NCI-H2029 treated with DMSO at 0.1 percent for 48 hours (cell line): ENCODE results near the gene PIBF1.
"Not testable (repeated sequence)": the region's sequence is repeated elsewhere in the genome, so short reads cannot be mapped to it uniquely, and the experiment has no call there.

Source experiments
- DNase-seq: peaks from one replicate; lab custom pipeline; 2025; lab: John Stamatoyannopoulos, UW

Gene PIBF1, protein sequence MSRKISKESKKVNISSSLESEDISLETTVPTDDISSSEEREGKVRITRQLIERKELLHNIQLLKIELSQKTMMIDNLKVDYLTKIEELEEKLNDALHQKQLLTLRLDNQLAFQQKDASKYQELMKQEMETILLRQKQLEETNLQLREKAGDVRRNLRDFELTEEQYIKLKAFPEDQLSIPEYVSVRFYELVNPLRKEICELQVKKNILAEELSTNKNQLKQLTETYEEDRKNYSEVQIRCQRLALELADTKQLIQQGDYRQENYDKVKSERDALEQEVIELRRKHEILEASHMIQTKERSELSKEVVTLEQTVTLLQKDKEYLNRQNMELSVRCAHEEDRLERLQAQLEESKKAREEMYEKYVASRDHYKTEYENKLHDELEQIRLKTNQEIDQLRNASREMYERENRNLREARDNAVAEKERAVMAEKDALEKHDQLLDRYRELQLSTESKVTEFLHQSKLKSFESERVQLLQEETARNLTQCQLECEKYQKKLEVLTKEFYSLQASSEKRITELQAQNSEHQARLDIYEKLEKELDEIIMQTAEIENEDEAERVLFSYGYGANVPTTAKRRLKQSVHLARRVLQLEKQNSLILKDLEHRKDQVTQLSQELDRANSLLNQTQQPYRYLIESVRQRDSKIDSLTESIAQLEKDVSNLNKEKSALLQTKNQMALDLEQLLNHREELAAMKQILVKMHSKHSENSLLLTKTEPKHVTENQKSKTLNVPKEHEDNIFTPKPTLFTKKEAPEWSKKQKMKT

DNA sequence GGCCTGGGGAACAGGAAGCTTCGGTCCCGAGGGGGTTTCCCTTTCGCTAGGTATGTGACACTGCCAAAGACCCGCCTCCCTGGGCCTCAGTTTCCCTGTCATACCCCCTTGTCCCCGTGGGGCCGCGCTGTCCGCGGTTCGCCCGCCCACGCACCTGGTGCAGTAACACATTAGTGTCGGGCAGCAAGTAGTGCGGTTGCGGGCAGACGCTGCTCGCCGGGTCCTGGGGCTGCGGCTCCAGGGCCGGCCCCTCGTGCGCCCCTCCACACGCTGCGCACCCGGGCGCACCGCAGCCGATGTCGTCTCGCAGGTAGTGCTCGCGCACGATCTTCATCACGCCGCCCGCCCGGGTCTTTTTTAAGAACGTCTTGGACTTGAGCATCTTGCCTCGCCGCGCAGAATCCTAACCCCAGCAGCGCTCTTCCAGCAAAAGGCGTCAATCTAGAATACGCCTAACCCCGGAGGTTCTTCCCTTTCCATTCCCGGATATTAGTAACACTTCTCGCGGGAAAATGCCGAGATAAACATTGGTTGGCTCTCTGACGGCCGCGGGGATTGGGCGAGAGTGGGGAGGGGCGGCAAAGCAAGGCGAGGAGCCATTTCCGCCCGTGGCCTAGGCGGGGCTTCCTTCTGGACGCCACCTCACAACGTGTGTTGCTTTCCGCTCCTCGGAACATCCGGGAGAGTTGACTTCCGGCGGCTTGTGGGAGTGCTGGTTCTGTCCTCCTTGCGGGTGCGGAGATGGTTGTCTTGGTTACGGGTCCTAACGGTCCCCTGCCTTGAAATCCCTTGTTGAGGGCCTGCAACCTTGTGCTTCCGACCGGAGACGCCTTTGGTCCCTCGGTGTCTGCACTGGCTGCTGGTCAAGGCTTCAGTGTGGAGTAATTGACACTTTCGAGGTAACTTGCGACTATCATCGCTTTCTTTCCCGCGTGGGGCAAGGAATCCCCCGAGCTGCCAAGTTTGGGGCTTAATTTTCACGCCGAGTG is at the start of gene PIBF1, which contains the start of gene DIS3:
TSS of gene PIBF1 (plus strand) at position 683 of the 989 bp plus-strand sequence. CDS start 1,337 bp downstream, outside the sequence.
TSS of gene DIS3 (minus strand) at position 450 of the 989 bp plus-strand sequence. CDS start at position 382, 68 bp downstream.
- DNase-seq, result peak; percentile 77

DNA sequence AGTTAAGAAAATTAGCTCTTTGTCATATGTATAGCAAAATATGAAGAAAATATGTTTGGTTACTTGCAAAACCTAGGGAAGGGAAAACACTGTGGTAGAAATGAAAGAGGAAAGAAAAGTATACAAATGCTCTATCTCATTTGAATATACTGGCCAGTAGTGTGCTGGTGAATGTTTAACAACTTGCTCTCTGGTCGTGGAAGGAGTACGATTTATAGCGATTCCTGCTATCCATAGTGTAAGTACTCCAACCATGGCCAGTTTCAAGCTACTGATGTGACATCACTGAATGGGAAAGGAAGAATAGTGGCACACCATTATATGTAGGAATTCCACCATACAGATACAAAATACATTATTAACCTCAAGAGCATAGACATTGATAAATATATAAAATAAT is 44.9 kb upstream of the PIBF1 start:
- no peak for DNase-seq

DNA sequence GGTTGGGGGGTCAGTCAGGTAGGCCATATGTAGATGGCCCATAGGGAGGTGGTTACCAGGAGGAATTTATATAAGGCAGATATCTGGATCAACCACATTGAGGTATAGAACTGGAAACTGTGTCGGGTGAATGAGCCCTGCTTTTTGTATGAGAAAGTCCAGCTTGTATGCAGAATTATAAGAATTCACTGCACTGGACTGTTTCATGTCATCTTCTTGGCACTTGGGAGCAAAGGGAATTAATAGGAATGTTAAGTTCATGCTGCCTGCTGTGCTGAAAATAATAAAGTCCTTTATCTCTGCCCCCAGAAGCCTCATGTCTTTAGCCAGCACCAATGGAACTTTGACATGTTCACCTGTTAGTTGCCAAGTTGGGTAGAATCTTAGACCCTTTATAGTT is 41.9 kb upstream of the PIBF1 start:
- no peak for DNase-seq

DNA sequence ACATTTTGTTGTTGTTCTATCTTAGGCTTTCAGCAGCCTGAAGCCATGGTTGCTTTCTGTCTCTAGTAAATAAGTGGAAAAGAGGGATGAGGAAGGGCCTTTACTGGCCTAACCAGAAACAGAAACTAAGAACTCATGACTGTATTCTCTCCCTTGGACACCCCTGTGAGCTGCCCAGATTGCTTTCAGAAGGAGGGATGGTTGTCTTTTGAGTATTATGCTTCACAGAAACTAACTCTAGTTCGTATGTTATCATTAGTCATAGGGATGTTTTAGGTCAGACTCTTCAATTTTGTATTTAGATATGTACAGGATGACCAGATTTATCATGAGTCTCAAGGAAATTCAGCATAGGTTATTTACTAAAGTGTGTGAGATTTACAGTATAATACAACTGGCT is 36.7 kb upstream of the PIBF1 start:
- no peak for DNase-seq

DNA sequence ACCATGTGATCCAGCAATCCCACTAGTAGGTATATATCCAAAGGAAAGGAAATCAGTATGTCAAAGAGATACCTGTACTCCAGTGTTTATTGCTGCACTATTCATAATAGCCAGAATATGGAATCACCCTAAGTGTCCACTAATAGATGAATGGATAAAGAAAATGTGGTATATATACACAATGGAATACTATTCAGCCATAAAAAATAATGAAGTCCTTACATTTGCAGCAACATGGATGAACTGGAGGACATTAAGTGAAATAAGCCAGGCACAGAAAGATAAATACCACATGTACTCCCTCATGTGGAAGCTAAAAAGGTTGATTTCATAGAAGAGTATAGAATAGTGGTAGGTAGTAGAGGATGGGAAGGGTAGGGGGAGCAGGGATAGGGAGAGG is 30.7 kb upstream of the PIBF1 start:
- no peak for DNase-seq

DNA sequence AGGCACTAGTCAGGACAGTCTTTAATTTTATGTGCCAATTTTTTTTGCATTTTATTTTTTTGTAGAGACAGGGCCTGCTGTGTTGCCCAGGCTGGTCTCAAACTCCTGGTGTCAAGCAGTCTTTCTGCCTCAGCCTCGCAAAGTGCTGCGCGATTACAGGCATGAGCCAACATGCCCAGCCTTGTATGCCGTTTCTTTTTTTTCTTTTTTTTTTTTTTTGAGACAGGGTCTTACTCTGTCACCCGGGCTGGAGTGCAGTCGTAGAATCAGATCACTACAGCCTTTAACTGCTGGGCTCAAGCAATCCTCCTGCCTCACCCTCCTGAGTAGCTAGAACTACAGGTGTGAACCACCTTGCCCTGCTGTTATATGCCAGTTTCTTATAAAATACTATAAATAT is 27.8 kb upstream of the PIBF1 start:
- no peak for DNase-seq

DNA sequence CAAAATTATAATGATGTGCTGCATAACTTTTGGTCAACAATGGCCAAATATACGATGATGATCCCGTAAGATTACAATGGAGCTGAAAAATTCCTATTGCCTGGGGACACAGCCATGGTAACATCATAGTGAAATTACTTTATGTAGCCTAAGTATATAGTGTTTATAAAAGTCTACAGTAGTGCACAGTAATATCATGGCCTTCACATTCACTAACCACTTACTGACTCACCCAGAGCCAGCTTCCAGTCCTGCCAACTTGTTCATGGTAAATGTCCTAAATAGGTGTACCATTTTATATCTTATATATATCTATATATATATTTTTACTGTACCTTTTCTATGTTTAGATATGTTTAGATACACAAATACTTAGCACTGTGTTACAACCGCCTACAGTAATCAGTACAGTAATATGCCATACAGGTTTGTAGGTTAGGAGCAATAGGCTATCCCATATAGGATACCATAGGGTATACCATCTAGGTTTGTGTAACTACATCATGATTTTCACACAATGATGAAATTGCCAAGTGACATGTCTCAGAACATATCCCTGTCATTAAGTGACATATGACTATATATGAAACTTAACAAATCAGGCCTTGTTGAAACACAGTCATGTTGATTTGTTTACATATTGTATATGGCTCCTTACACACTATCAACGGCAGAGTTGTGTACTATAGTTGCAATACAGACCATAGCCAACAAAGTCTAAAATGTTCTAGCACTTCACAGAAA is 24.0 kb upstream of the PIBF1 start:
- DNase-seq, result no peak

DNA sequence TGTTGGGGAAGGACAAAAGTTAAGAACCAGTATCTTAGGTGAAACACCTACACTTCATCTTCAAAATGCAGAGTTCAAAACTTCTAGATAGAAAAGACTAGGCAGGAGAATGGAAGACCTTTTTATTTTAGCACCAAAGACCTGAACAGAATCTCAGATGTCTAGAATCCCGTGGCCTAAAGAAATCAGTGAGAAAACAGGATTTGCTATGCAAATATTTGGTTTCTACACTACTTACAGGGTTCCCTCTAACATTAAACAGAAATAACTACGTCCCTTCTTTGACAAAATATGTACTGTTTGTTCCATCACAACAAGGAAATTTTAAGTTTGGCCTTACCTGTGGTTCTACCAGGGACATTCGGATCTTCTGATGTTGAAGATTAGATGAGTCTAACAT is 21.7 kb upstream of the PIBF1 start:
- no peak for DNase-seq

DNA sequence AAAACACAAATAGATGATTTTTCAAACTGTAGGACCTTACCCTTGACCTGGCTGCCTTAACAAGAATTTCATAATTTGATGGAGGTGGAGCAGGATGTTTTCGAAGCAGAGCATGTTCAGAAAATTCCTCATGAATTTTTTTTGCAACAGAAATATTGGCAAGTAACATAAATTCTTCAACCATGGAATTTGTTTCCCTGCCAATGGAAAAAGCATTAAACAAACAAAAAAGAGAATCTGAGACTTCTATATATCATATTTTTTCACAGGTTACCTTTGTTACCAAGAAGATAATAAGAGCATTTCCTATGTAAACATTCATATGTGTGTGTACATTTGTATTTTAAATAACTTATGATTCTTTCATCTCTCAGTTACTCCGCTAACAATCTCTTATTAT is 18.5 kb upstream of the PIBF1 start:
- DNase-seq, result no peak

DNA sequence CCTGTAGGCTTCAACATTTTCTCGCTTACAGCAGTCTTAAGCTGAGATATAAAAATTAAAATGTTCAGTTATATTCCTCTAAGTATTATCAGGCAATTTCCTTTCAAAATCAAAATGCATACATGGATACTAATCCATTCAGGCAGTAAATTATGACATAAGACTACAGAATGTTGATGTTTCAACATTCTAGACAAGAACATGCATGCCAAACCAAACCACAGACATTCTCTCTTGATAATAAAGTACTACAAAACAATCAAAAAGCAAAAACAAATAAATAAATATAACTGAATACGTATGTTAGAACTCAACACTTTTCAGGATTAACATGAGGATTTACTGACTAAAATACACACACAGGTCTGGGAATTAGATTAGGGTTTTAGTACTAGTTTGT is 7.9 kb upstream of the PIBF1 start:
- DNase-seq, result no peak

DNA sequence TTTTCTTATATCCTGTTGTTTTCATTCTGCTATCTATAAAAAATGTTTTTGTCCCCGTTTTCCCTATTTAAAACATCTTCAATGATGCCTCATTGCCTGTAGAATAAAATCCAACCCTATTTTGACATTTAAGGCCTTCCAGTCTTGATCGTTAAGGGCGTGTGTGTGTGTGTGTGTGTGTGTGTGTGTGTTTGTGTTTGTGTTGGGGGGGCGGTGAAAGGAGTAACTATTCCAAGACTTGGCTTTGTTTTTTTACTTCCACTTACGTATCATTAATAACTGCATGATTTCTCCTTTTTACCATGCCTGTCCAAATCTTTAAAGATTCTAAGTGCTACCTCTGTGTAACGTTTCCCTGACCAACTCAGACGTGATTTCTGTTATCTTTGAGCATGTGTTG is 784 bp downstream of the PIBF1 start:
- DNase-seq, result no peak

DNA sequence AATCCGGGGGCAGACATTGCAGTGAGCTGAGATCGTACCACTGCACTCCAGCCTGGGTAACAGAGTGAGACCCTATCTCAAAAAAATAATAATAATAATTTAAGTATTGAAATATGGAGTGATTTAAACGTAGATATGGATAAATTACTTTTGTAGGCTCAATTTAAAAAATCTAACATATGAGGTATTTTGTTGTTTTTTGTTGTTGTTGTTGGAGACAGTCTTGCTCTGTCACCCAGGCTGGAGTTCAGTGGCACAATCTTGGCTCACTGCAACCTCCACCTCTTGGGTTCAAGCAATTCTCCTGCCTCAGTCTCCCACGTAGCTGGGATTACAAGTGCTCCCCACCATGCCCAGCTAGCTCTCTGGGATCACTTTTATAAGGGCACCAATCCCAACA is 2.7 kb downstream of the PIBF1 start:
- DNase-seq, result not testable (repeated sequence)

DNA sequence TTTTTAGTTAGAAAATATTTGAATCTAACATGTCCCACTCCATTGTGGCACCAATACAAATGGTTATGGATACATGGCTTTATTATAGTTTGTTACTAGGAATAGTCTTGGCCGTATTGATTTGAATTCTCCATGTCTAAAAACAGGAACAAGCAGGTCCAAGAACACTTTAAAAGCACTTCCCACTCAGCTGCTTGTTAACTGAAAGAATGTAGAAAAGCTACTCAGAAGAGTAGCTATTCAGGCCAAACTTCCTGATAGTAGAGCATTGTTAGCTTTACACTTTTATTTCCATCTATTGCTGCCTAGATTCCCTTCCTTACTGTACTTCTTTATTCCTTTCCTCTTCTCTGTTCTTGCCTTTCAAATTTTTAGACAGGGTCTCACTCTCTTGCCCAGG is 6.9 kb downstream of the PIBF1 start:
- no peak for DNase-seq

DNA sequence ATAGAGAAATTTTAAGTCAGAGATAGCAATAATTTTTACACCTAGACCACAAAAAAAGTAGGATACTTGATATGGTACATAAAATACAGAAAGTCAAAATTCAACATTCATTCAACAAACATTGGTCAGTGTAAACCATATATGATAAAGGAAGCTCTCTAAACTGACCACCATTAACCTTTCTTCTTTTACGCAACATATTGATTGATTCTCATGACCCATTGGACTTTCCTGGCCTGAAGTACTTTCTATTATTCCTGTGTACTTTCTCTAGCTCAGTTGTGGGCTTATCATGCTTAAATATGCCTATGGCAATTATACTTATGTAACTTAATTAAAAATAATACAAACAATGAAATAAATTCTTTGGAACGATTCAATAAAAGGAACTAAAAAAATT is 10.7 kb downstream of the PIBF1 start:
- DNase-seq, result no peak

DNA sequence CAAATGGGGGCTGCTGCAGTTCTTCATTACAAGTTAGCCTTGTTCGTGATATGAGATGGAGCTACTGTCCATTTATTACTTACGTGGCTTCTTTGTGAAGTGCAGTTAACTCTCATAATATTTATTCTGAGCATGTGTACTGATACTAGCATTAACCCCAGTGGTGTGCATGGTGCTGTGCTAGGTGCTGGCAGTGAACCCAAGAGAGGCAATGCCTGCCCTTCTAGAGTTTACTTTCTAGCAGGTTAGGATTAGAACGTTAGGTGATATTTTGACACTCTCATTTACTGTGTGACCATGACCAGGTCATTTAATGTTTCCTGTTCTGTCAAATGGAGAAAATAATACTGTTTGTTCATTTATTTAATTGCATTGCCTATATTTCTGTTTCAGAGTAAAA is 16.9 kb downstream of the PIBF1 start:
- no peak for DNase-seq

DNA sequence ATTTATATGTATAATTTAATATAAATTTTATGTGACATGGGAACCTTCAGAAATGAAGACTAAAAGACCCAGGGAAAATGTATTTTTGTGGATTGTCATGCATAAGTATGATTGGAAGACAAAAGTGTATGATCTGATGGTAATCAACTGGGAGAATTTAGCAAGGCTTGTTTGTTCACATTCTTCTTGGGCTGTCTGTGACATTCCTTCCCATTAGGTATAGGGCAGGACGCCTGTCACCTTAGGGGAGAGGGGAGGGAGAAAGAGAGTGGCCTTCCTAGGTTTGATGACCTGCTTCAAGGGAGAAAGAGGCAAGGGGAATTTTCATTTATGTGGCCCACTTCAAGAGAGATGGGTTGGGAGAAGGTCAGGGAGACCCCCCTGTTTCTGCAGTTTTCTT is 22.4 kb downstream of the PIBF1 start:
- DNase-seq, result no peak

DNA sequence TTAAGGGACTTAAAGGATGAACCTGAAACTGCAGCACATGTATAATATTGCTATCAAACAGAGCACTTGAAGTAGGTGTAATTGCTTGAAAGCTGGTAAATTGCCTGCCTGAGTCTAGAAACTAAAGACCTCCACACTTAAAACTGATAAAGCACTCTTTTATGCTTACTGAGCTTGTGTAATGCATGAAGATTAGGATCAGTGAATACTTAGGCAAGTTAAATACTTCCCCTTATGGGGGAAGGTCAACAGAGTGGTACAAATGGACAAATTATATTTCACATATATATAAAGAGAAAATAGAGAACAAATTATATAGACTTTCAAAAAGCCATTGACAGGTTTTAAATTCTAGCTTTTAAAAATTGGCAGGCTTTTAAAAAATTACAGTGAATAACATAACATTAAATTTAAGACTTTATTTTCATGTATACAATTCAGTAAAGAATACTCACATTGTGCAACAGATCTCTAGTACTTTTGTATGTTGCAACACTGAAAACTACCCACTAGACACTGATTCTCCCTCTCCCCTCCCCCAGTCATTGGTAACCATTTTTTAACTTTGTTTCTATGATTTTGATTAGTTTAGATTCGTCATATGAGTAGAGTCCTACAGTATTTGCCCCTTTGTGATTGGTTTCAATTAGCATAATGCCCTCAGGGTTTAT is 23.9 kb downstream of the PIBF1 start:
- DNase-seq, result no peak

DNA sequence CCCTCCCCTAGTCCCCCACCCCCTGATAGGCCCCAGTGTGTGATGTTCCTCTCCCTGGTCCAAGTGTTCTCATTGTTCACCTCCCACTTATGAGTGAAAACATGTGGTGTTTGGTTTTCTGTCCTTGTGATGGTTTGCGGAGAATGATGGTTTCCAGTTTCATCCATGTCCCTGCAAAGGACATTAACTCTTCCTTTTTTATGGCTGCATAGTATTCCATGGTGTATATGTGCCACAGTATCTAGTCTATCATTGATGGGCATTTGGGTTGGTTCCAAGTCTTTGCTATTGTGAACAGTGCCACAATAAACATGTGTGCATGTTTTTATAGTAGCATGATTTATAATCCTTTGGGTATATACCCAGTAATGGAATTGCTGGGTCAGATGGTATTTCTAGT is 24.6 kb downstream of the PIBF1 start:
- DNase-seq, result not testable (repeated sequence)

DNA sequence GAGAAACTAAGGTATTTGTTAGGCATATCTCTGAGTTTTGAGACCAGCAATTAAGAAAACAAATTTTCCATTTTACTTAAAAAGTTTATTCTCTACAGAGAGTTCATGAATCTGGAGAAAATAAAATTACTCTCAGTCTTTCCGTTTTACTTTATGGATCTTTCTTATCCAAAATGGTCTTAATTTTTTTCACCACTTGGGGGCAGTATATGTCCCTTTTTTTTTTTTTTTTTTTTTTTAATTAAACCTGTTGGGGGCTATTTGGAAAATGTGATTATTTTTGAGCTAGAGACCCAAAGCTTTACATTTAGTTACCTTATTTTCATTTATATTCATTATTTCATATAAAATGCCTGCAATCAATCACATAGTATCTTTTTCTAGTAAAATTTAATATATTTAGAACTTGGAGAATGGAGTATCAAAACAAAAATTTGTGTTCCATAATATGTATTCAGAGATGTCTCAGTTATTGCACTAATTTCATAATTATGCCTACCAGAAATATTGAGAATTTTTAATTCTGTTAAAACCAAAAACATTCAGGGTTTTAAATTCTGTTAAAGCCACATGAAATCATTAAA is 27.1 kb downstream of the PIBF1 start:
- DNase-seq, result no peak

DNA sequence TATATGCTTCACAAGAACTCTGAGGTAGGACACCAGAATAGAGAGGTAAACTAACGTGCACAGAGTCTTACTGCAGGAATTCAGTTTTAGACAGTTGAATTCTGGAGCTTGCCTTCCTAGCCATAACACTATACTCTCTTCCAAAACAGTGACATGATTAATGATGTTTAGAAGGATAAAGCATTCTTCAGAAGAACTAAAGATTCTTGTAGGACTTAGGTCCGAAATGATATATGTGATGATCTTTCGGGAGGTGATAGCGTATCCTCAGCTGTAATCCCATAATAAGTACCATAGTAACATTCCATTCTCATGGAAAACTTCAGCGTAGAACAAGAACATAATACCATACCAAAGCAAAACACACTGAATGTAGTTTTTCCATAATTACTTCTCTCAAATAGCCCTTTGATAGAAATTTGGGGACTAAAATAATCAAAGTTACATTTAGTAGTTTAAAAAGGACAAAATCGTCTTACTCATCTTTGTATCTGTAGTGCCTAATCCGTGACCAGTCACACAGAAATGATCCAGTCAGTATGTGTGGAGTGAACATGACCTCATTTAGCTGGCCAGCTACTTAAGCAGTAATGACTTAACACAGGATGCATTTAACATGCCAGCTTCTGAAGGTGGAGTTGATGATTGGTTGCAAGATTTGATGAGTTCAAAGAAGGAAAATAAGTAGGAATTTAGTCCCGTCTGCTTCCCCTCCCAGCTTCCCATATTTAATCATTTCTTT is 38.4 kb downstream of the PIBF1 start:
- no peak for DNase-seq
